A549 (cell line): ENCODE results near the gene TTC24.

ENCODE experiments used
- CBX2 ChIP-seq: fragments of 200-600 bp; sonication (generic); IDR thresholded peaks from 2 replicates; pipeline ENCODE4 v1.6.1; 2016; ENCODE audit warnings: low read depth, mild to moderate bottlenecking, borderline replicate concordance
- CHD4 ChIP-seq: fragments of 200-600 bp; sonication (generic); IDR thresholded peaks from 2 replicates; pipeline ENCODE4 v1.6.1; 2016; ENCODE audit warnings: antibody characterized with exemption, mild to moderate bottlenecking, borderline replicate concordance
- ESRRA ChIP-seq: fragments of 150-350 bp; IDR thresholded peaks from 2 replicates; pipeline ENCODE4 v1.6.1; 2014; ENCODE audit warnings: mild to moderate bottlenecking, low read length, borderline replicate concordance
- FOXS1 ChIP-seq: fragments of 250-450 bp; sonication (Bioruptor Pico); IDR thresholded peaks from 2 replicates; pipeline ENCODE4 v1.5.0; 2020; ENCODE audit warnings: mild to moderate bottlenecking, moderate library complexity
- HOXB13 ChIP-seq: fragments of 250-450 bp; sonication (Bioruptor Pico); IDR thresholded peaks from 2 replicates; pipeline ENCODE4 v1.5.0; 2020; ENCODE audit warnings: low read depth, mild to moderate bottlenecking, moderate library complexity
- MAFK ChIP-seq: fragments of 450-650 bp; IDR thresholded peaks from 2 replicates; pipeline ENCODE4 v1.6.1; 2014; ENCODE audit not compliant: partially characterized antibody
- MAZ ChIP-seq: fragments of 150-350 bp; IDR thresholded peaks from 2 replicates; pipeline ENCODE4 v1.6.1; 2014; ENCODE audit warnings: antibody characterized with exemption, low read depth, low read length, borderline replicate concordance
- PHF8 ChIP-seq: fragments of 200-600 bp; sonication (generic); IDR thresholded peaks from 2 replicates; pipeline ENCODE4 v1.6.1; 2016; ENCODE audit warnings: low read depth, mild to moderate bottlenecking, antibody characterized with exemption, moderate library complexity, borderline replicate concordance
- POLR2A ChIP-seq: IDR thresholded peaks from 2 replicates; pipeline ENCODE4 v1.6.1; 2012; ENCODE audit warnings: mild to moderate bottlenecking, low read length
- RAD21 ChIP-seq, 2 experiments: fragments of >200 bp in 1 of 2; sonication (Bioruptor Twin) in 1 of 2; formaldehyde crosslinking in 1 of 2; IDR thresholded peaks in 1 of 2; conservative IDR thresholded peaks in 1 of 2; 2 replicates in 1 of 2; 3 replicates in 1 of 2; pipeline ENCODE4 v1.6.1; 2012 to 2018; ENCODE audit warnings: inconsistent platforms in 1 of 2
- TF ChIP-seq, protein P1 (sequence below): fragments of >200 bp; sonication (Bioruptor Twin); formaldehyde crosslinking; IDR thresholded peaks from 3 replicates; pipeline ENCODE4 v1.5.1; 2016
- TF ChIP-seq, protein P2 (sequence below): fragments of 150-350 bp; IDR thresholded peaks from 2 replicates; pipeline ENCODE4 v1.6.1; 2014; ENCODE audit warnings: low read depth, mild to moderate bottlenecking, low read length

DNA sequence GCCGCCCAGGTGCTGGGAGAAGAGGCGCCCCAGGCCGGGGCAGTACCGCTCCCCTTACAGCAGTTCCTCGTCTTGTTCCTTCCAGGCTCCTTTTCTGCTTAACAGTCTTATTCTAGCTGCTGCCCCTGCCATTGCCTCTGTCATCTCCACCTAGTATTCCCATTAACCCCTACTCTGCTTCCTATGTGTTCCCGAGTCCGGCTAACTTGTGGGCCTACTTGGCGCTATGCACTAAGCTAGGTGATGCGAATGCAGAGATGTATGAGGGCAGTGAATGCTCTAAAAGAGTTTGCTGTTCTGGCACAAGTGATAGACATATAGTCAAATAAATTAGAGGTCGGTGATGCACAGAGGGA, 6.9 kb upstream of the TTC24 start:
- TF ChIP-seq CBX2 (no peak), MAZ (no peak), POLR2A (no peak), PHF8 (no peak), CHD4 (no peak), RAD21 (conservative IDR thresholded peaks at IDR 0.05 in 1 of 2, IDR thresholded peaks at IDR 0.05 in 1 of 2) (no peak), ESRRA (no peak), MAFK (no peak), HOXB13 (CRISPR knock-in tag) (no peak), FOXS1 (CRISPR knock-in tag) (no peak)
- TF ChIP-seq, protein P1, sequence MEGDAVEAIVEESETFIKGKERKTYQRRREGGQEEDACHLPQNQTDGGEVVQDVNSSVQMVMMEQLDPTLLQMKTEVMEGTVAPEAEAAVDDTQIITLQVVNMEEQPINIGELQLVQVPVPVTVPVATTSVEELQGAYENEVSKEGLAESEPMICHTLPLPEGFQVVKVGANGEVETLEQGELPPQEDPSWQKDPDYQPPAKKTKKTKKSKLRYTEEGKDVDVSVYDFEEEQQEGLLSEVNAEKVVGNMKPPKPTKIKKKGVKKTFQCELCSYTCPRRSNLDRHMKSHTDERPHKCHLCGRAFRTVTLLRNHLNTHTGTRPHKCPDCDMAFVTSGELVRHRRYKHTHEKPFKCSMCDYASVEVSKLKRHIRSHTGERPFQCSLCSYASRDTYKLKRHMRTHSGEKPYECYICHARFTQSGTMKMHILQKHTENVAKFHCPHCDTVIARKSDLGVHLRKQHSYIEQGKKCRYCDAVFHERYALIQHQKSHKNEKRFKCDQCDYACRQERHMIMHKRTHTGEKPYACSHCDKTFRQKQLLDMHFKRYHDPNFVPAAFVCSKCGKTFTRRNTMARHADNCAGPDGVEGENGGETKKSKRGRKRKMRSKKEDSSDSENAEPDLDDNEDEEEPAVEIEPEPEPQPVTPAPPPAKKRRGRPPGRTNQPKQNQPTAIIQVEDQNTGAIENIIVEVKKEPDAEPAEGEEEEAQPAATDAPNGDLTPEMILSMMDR, result no peak
- TF ChIP-seq, protein P2, sequence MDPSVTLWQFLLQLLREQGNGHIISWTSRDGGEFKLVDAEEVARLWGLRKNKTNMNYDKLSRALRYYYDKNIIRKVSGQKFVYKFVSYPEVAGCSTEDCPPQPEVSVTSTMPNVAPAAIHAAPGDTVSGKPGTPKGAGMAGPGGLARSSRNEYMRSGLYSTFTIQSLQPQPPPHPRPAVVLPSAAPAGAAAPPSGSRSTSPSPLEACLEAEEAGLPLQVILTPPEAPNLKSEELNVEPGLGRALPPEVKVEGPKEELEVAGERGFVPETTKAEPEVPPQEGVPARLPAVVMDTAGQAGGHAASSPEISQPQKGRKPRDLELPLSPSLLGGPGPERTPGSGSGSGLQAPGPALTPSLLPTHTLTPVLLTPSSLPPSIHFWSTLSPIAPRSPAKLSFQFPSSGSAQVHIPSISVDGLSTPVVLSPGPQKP, result no peak
